ENCODE results near the gene USP48.

The USP48 gene

DNA sequence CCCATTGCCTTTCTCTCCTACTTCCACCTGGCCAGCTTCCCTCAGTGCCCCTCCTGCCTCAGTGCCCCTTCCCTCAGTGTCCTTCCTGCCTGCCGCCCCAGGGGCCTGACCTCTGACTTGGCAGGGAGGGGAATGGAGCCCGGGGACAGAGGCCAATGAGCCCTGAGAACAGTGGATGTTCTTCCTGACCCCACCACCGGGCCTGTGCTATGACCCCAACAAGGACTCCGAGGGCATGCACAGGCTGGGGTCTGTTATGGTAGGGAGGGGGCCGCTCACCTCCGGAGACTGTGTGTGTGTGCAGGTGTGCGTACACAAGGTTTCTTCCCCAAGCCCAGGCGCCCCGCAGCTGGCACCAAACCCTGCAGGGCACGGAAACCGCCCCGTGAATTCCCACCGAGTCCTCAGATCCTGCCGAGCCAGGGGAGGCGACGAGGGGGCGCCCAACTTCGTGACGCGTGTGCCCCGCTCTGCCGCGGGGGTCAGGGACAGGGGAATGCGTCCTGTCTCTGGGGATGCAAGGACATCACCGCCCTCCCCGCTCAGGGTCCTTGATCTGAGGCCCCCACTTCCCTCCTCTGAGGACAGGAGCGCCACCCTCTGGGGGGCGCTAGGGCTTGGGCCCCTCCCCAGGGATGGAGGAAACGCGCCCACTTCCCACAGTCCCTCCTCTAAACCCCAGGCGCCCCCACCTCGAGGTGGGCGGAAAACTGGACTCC is 114.6 kb downstream of the USP48 start:
- no peaks in the 10 kb centered on the region for H3K4me1 ChIP-seq (ENCODE audit: control insufficient read depth, insufficient read depth, low read length)
- H3K27me3 ChIP-seq (ENCODE audit: control insufficient read depth, insufficient read depth, low read length), result peaks cover 15% of the 10 kb centered on the region
- H3K9ac ChIP-seq (ENCODE audit: low read depth, low read length), result no peak overlapping the region
- H3K36me3 ChIP-seq (ENCODE audit: control insufficient read depth, insufficient read depth, low read length), result no peaks in the 10 kb centered on the region
- H3K4me3 ChIP-seq (ENCODE audit: low read depth, low read length), result peak overlapping the region; percentile 66
- H3K9me3 ChIP-seq (ENCODE audit: control insufficient read depth, insufficient read depth, low read length), result no peaks in the 10 kb centered on the region

DNA sequence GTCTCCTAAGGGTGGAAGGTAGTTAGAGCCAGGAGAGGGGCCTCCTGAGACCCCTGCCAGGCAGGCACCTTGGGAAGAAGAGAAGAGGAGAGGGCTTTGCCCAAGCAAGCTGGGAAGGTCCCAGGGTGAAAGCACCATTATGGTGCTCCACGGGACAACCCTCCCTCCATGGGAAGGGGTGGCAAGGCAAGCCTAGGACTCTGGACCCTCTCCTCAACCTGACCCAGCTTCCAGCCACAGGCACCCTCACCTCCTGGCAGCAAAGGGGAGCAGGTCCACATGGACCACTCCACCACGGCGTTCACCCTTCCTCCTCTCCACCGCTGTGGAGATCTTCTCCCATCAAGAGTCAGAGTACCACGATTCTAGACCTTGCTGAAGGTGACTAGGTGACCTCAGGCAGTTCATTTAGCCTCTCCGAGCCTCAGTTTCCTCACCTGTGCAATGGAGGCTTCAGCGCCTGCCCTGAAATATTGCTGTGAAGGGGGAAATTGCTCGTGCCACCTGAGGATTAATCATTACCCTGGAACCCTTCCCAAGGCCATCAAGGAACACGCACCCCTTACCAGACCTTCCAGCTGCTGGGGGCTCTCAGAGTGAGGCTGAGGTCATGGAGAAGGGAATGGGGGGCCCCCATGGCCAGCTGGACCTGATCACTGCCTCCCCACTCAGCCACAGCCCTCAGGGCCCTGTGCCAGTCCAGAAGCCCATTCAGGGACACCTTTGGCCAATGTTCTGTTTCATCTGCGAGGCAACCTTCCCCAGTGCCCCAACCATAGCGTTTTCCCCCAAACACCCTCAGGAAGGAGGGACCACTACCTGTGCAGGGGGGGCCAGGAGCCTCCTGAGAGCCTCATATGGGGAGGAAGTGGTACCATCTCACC is 115.4 kb downstream of the USP48 start:
- Histone ChIP-seq H3K4me1 (ENCODE audit: control insufficient read depth, insufficient read depth, low read length) (no peaks in the 10 kb centered on the region), H3K9ac (ENCODE audit: low read depth, low read length) (no peak overlapping the region), H3K27me3 (ENCODE audit: control insufficient read depth, insufficient read depth, low read length) (peaks cover 15% of the 10 kb centered on the region)

DNA sequence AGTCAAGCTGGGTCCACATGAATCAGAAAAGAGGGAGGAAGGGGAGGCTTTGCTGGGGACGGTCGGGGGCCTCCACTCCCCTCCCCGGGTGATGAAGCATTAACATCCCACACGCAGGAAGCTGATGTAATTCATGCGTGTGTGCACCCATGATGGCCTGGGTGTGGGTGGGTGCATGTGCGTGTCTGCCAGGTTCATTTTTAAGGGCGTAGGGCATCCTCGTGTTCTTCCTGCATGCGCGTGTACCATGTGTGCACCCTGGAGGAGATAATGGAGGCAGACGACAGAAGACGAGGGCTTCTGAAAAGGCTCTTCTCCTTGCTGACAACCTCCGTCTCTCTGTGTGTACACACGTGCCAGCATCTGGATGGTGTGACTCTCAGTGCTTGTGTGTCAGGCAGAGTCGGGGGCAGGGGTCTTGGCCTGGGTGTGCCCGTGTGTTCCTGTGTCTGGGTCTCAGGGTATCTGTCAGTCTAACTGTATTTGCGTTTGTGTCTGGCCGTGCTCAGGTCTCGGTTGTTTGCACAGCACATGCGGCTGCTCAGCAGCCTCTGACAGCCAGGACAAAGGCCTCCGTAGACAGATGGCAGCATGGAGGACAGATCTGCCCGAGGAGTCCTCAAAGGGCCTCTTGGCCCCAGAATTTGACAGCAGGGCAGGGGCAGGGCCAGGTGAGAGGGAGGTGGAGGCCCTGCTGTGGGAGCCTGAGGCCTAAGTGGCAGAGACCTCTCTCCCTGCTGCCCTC is 116.2 kb downstream of the USP48 start:
- H3K36me3 ChIP-seq (ENCODE audit: control insufficient read depth, insufficient read depth, low read length), result no peaks in the 10 kb centered on the region
- H3K9ac ChIP-seq (ENCODE audit: low read depth, low read length), result no peak overlapping the region

More for the DNA sequence above, 115.4 kb downstream of the USP48 start:
- Histone ChIP-seq H3K9me3 (ENCODE audit: control insufficient read depth, insufficient read depth, low read length) (no peaks in the 10 kb centered on the region), H3K4me3 (ENCODE audit: low read depth, low read length) (peak overlapping the region; percentile 66), H3K36me3 (ENCODE audit: control insufficient read depth, insufficient read depth, low read length) (no peaks in the 10 kb centered on the region)

DNA sequence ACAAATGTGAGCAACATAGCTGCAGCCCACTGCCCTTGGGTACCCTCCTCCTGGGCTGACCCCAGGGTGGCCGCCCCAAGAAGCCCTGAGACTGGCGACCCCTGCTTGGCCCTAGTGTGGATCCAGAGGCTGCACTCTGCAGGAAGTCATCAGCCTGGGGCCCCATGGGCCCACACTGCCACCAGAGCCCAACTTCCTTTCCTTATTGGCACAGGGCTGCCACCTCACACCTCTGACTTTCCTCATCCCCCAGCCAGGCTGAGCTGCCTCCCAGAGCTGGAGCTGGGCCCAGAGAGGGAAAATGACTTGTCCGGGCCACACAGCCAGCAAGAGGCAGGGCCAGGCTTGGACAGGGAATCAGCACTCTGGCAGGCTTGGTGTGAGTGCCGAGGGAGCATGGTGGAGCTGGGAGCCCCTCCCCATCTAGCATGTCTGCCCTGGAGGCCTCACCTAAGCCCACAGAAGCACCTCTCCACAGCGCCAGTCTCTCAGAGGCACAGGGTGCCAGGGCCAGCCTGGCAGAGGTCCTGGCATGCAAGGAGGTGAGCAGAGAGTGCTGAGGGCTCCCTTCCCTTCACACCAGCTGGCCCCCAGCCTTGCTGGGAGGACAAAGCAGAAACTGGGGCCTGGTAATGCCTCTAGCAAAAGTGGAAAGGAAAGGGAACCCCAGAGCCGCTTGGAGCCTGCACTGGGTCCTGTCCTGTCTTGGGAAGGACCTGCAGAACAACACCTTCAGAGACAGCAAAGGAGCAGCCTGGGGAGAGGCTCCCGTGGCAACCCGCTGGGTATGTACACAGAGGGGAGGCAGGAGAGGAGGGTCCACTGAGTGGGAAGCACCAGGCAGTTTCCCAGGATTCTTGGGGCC is 117.0 kb downstream of the USP48 start:
- Histone ChIP-seq H3K27me3 (ENCODE audit: control insufficient read depth, insufficient read depth, low read length) (peaks cover 13% of the 10 kb centered on the region), H3K36me3 (ENCODE audit: control insufficient read depth, insufficient read depth, low read length) (no peaks in the 10 kb centered on the region), H3K4me1 (ENCODE audit: control insufficient read depth, insufficient read depth, low read length) (no peaks in the 10 kb centered on the region), H3K4me3 (ENCODE audit: low read depth, low read length) (no peak overlapping the region), H3K9ac (ENCODE audit: low read depth, low read length) (no peak overlapping the region), H3K9me3 (ENCODE audit: control insufficient read depth, insufficient read depth, low read length) (no peaks in the 10 kb centered on the region)

More for the DNA sequence above, 116.2 kb downstream of the USP48 start:
- H3K4me3 ChIP-seq (ENCODE audit: low read depth, low read length), result no peak overlapping the region
- H3K9me3 ChIP-seq (ENCODE audit: control insufficient read depth, insufficient read depth, low read length), result no peaks in the 10 kb centered on the region
- H3K4me1 ChIP-seq (ENCODE audit: control insufficient read depth, insufficient read depth, low read length), result no peaks in the 10 kb centered on the region
- H3K27me3 ChIP-seq (ENCODE audit: control insufficient read depth, insufficient read depth, low read length), result peaks cover 15% of the 10 kb centered on the region

DNA sequence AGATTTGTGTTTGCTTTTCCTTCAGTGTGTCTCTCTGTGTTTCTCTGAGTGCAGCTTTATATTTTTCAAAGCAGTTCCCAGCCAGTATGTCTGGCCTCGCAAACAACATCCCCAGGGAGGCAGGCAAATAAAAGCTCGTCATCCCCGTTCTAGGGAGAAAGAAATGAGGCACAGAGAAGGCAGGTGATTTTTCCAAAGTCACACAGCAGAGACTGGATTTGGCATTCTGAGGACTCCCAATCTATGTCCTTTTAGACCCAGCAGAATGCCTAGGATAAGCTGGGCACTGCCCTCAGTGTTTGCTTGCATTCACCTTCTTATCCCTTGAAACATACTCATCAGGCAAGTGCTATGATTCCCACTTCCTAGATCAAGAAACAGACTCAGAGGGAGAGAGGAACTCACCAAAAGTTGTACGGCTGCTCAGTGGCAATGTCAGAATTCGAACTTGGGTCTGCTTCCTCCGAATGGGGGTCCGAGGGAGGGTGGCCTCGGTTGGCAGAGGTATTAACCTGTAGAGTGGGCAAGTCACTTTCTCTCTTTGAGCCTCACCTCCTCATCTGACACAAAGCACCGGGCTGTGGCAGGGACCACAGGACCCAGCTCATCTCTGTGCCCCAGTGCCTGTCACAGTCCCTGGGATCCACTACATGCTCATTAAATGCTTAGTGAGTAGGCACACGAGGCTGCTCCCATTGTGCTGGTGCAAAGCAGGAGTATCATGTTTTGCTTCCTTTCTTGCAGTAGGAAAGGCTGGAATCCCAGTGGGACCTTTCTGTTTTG is 118.0 kb downstream of the USP48 start:
- peaks cover 16% of the 10 kb centered on the region for H3K27me3 ChIP-seq (ENCODE audit: control insufficient read depth, insufficient read depth, low read length)
- H3K9ac ChIP-seq (ENCODE audit: low read depth, low read length), result no peak overlapping the region
- H3K4me3 ChIP-seq (ENCODE audit: low read depth, low read length), result no peak overlapping the region
- H3K9me3 ChIP-seq (ENCODE audit: control insufficient read depth, insufficient read depth, low read length), result no peaks in the 10 kb centered on the region
- H3K4me1 ChIP-seq (ENCODE audit: control insufficient read depth, insufficient read depth, low read length), result no peaks in the 10 kb centered on the region
- no peaks in the 10 kb centered on the region for H3K36me3 ChIP-seq (ENCODE audit: control insufficient read depth, insufficient read depth, low read length)

DNA sequence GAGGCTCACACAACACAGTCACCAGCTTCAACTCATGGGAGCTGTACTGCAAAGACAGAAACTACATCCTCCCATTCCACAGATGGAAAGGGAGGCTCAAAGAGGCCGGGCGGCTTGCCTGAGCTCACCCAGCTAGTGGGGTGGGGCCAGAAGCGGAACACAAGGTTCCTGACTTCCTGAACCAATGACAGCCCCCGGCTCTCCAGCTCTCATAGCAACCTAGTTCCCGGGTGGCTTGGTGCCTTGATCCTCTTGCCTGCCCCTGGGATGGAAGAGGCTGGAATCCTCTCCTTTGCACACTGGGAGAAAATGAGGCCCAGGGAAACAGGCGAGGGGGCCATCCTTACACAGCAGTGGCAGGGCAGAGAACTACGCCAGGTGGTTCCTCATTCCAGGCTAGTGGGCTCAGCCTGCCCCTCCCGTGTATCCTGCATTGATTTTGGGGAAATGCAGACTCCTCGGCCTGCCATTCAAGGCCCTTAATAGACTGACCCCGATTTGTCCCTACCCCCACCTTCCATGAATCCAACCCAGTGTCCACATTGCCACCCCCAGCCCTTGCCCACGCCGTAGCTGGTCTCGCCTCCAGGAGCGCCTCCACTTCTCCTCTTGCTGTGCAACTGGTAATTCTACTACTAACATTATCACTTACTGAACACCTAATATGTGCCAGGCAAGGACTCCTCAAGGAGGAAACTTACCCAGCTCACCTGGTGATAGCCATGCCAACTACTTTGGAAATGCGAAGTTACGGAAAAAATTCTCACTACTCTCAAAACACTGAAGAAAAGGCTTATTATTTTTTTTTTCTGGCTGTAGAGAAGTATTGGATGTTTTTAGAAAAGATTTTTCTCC is 118.8 kb downstream of the USP48 start:
- H3K9me3 ChIP-seq (ENCODE audit: control insufficient read depth, insufficient read depth, low read length), result no peaks in the 10 kb centered on the region
- peaks cover 21% of the 10 kb centered on the region for H3K27me3 ChIP-seq (ENCODE audit: control insufficient read depth, insufficient read depth, low read length)
- no peak overlapping the region for H3K9ac ChIP-seq (ENCODE audit: low read depth, low read length)
- H3K36me3 ChIP-seq (ENCODE audit: control insufficient read depth, insufficient read depth, low read length), result no peaks in the 10 kb centered on the region
- peaks cover 2% of the 10 kb centered on the region for H3K4me1 ChIP-seq (ENCODE audit: control insufficient read depth, insufficient read depth, low read length)
- H3K4me3 ChIP-seq (ENCODE audit: low read depth, low read length), result no peak overlapping the region

DNA sequence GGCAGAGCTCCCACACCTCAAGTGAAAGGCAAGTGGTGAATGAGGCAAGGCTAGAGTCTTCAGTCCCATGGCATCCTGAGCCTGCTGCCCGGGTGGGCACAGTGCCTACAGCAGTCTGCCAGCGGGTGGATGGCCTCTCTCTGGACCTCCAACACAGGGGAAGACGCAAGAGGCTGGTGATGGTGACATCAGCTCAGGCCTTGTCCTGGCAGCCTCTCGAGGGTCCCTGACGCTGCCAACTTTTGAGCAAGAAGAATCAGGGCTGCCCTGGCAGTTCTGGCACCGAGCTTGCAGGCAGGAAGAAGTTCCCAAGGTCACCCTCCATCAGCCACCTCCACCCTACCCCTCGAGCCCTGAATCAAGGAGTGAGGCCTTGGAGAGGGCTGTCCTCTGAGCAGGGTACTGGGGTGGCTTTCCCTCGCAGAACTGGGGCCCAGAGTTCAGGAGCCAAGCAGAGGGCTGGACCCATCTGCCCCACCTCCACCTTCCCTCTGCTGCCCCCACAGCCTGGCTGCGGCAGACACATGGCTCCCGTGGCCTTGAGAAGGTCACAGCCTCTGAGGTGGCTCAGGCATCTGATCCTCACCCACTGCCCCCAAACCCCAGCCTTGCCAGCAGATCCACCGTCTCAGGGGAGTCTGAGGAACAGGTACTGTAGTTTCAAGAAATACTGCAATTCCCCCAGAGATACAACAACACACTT is 119.5 kb downstream of the USP48 start:
- H3K27me3 ChIP-seq (ENCODE audit: control insufficient read depth, insufficient read depth, low read length), result peaks cover 21% of the 10 kb centered on the region
- no peaks in the 10 kb centered on the region for H3K9me3 ChIP-seq (ENCODE audit: control insufficient read depth, insufficient read depth, low read length)
- no peak overlapping the region for H3K4me3 ChIP-seq (ENCODE audit: low read depth, low read length)
- no peaks in the 10 kb centered on the region for H3K36me3 ChIP-seq (ENCODE audit: control insufficient read depth, insufficient read depth, low read length)
- H3K4me1 ChIP-seq (ENCODE audit: control insufficient read depth, insufficient read depth, low read length), result peaks cover 2% of the 10 kb centered on the region
- no peak overlapping the region for H3K9ac ChIP-seq (ENCODE audit: low read depth, low read length)

DNA sequence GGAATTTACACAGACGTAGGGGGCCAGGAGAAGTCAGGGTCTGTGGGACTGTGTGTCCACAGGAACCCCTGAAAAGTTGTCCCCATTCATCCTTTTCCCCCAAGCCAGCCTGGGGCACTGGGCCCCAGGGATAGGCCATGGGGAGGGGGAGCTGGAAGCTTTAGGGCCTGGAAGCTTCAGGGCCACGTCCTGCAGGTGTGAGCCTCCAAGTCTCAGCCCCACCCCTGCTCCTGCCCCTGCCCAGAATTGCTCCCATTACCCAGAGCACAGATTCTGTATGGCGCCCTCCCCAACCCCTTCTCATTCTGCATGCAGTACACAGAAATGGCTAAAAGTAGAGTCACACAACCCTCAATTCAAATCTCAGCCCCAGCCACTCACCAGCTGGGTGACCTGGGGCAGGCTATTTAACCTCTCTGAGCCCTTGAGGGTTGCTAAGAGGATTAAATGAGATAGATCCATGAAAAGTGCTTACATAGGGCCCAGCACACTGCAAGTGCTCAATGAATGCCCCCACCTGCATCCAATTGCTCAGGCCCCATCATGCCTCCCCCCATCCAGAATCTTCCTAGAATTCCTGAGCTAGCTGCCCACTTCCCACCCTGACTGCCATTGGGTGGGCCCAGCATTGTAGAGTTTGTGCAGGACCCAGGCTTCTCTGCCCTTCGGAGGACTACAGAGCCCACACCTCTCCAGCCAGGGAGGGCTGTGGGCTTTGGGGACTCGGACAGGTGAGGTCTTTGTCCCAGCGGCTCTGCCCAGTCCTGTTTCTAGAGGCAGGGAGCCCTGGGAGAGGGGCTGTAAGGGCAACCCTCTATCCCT is 120.3 kb downstream of the USP48 start:
- Histone ChIP-seq H3K9ac (ENCODE audit: low read depth, low read length) (no peak overlapping the region), H3K9me3 (ENCODE audit: control insufficient read depth, insufficient read depth, low read length) (no peaks in the 10 kb centered on the region), H3K4me1 (ENCODE audit: control insufficient read depth, insufficient read depth, low read length) (peaks cover 2% of the 10 kb centered on the region), H3K36me3 (ENCODE audit: control insufficient read depth, insufficient read depth, low read length) (peaks cover 2% of the 10 kb centered on the region), H3K27me3 (ENCODE audit: control insufficient read depth, insufficient read depth, low read length) (peaks cover 15% of the 10 kb centered on the region), H3K4me3 (ENCODE audit: low read depth, low read length) (no peak overlapping the region)

DNA sequence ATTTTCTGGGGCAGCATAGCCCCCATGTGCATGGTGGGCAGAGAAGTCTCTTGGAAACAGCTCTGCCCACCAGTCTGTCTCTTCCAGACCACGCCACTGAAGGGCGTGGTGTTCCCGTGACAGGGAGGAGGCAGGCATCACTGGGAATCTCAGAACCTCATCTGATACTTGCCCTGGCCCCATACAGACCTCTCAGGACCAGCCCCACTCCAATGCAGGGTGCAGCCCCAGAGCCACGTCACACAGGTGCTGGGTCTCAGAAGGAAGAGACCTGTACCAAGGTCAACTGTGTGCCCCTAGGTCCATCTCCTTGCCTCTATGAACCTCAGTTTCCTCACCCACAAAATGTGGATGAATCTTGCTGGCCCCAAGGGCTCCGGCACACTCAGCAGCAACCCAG is 121.1 kb downstream of the USP48 start:
- Histone ChIP-seq H3K36me3 (ENCODE audit: control insufficient read depth, insufficient read depth, low read length) (peaks cover 4% of the 10 kb centered on the region), H3K27me3 (ENCODE audit: control insufficient read depth, insufficient read depth, low read length) (peaks cover 12% of the 10 kb centered on the region), H3K9me3 (ENCODE audit: control insufficient read depth, insufficient read depth, low read length) (no peaks in the 10 kb centered on the region), H3K4me1 (ENCODE audit: control insufficient read depth, insufficient read depth, low read length) (peaks cover 2% of the 10 kb centered on the region), H3K4me3 (ENCODE audit: low read depth, low read length) (no peak overlapping the region), H3K9ac (ENCODE audit: low read depth, low read length) (no peak overlapping the region)
